H1 (cell line): ENCODE data around the gene DLL3. TPM values are rescaled to one million over a fixed set of nuclear protein-coding genes. Genes with fewer than 3 reads are reported as not detected.

Source experiments
- ASH2L ChIP-seq: fragments of 200-600, 300-600 bp; sonication (generic); IDR thresholded peaks from one replicate; pipeline ENCODE4 v1.7.1; 2017; ENCODE audit warnings: low read length
- CHD2 ChIP-seq: IDR thresholded peaks from 2 replicates; pipeline ENCODE4 v1.6.1; 2012; ENCODE audit warnings: low read length, improper control_type of control experiment
- GTF2F1 ChIP-seq: IDR thresholded peaks from 2 replicates; pipeline ENCODE4 v1.6.1; 2012; ENCODE audit warnings: low read depth, low read length, improper control_type of control experiment, borderline replicate concordance
- KDM1A ChIP-seq: fragments of 200-600, 300-600 bp; sonication (generic); IDR thresholded peaks from 2 replicates; pipeline ENCODE4 v1.7.1; 2016; ENCODE audit warnings: mild to moderate bottlenecking, low read length, borderline replicate concordance
- POLR2A ChIP-seq, 2 experiments: IDR thresholded peaks; 1 replicate in 1 of 2; 2 replicates in 1 of 2; pipeline ENCODE4 v1.6.1; 2011; ENCODE audit warnings: low read depth in 2 of 2, low read length in 2 of 2, mild to moderate bottlenecking in 2 of 2; ENCODE audit errors: control extremely low read depth in 1 of 2
- RAD21 ChIP-seq, 2 experiments: IDR thresholded peaks in 1 of 2; conservative IDR thresholded peaks in 1 of 2; 2 replicates each; pipeline ENCODE4 v1.6.1; 2011; ENCODE audit warnings: low read depth in 2 of 2, low read length in 2 of 2, improper control_type of control experiment in 1 of 2, inconsistent platforms in 1 of 2, mild to moderate bottlenecking in 1 of 2, moderate library complexity in 1 of 2
- RNF2 ChIP-seq: fragments of 200-900, 300-1000 bp; sonication (generic); IDR thresholded peaks from 2 replicates; pipeline ENCODE4 v1.7.1; 2016; ENCODE audit warnings: borderline replicate concordance, low read depth, mild to moderate bottlenecking, antibody characterized with exemption, low read length; ENCODE audit not compliant: poor library complexity, severe bottlenecking; ENCODE audit errors: missing control alignments
- SIN3A ChIP-seq, 2 experiments: IDR thresholded peaks in 1 of 2; conservative IDR thresholded peaks in 1 of 2; 2 replicates each; pipeline ENCODE4 v1.6.1; 2011 to 2012; ENCODE audit warnings: low read length in 2 of 2, improper control_type of control experiment in 1 of 2, low read depth in 1 of 2, mild to moderate bottlenecking in 1 of 2
- SP1 ChIP-seq: IDR thresholded peaks from 2 replicates; pipeline ENCODE4 v1.6.1; 2011; ENCODE audit warnings: low read depth, low read length
- SP2 ChIP-seq: IDR thresholded peaks from 2 replicates; pipeline ENCODE4 v1.6.1; 2012; ENCODE audit warnings: mild to moderate bottlenecking, low read length, inconsistent platforms
- SUZ12 ChIP-seq: fragments of 200-600 bp; sonication (generic); IDR thresholded peaks from 2 replicates; pipeline ENCODE4 v1.6.1; 2012; ENCODE audit warnings: mild to moderate bottlenecking, inconsistent platforms, low read length, moderate library complexity, mixed read lengths
- TAF1 ChIP-seq: IDR thresholded peaks from 2 replicates; pipeline ENCODE4 v1.6.1; 2011; ENCODE audit warnings: mild to moderate bottlenecking, low read depth, low read length
- YY1 ChIP-seq: IDR thresholded peaks from 2 replicates; pipeline ENCODE4 v1.6.1; 2011; ENCODE audit warnings: low read depth, mild to moderate bottlenecking, low read length
- polyA plus RNA-seq, 7 experiments: library from polyadenylated mRNA; depleted of rRNA in 3 of 7; stranded (reverse) in 5 of 7; unstranded in 2 of 7; fragments of >200 nt in 5 of 7; fragments of 200-250 nt in 2 of 7; gene quantifications; 1 replicate in 5 of 7; 2 replicates in 1 of 7; 4 replicates in 1 of 7; pipeline versions ENCODE4 v1.2.1 to v1.2.3, GENCODE V29; 2011 to 2013; ENCODE audit warnings: missing spikeins in 2 of 7, mixed read lengths in 2 of 7
- total RNA-seq: library from RNA; stranded (reverse); fragmentation: NEBNext Ultra II Directional; extraction: Animal tissue kit (Norgen Biotek cat#: 25700); gene quantifications from 2 replicates; pipeline ENCODE4 v1.2.1, GENCODE V29; 2021
- TF ChIP-seq, protein P1 (sequence below), 3 experiments: IDR thresholded peaks; 1 replicate in 2 of 3; 2 replicates in 1 of 3; pipeline versions ENCODE4 v1.5.1 to v1.6.1; 2011; ENCODE audit warnings: low read length in 3 of 3, mild to moderate bottlenecking in 3 of 3, inconsistent platforms in 2 of 3, low read depth in 1 of 3, moderate library complexity in 1 of 3; ENCODE audit not compliant: insufficient read depth in 1 of 3; ENCODE audit errors: control extremely low read depth in 1 of 3

Gene DLL3
- total and polyA plus RNA-seq, 2 of the 8 experiments (the other 6 are each of a cell fraction or from before 2014, with no cell fraction given) = 12.2 to 13.8 TPM

DNA sequence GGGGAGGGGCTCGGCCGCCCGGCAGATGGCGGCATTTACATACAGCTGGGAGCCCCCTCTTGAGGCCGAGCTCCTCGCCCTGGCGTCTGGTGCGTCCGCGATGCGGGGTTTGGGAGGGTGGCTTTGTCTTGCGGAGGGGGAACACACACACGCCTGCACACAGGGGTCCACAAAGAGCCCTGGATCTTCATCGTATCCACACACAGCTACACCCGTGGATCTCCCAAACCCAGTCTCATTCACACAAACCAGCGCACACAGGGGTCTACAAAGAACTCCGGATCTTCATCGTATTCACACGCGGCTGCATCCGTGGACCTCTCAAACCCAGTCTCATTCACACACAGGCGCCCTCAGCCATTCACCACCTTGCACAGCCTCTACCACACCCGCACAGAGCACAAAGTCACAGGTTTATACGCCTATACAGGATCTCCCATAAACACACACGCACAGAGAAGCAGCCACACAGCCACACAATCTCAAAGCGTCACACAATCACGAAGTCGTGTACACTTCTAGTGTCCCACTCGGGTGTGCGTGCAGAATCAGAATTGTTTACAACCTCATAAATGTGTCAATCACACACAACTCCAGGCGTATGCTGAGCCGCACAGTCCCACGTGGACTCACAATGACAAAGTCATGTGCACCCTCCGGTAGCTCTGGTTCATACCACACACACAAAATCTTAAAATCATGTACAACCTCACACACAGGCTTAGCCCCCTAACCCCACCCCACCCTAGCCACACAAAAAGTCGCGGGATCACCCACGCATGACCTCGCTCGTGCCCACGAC is 550 bp upstream of the DLL3 start (continued):
- peak; percentile 40 to 47 for TF ChIP-seq RAD21 (IDR thresholded peaks at IDR 0.05 in 1 of 2, conservative IDR thresholded peaks at IDR 0.05 in 1 of 2; ENCODE audit: low read depth in 2 of 2, low read length in 2 of 2)
- no peak for TF ChIP-seq SP2
- TF ChIP-seq GTF2F1 = no peak
- TF ChIP-seq ASH2L = peak; percentile 67
- TF ChIP-seq SP1 = peak; percentile 32; the same call in 1 of the 2 replicates
- TF ChIP-seq SIN3A (conservative IDR thresholded peaks at IDR 0.05 in 1 of 2, IDR thresholded peaks at IDR 0.05 in 1 of 2; ENCODE audit: low read depth in 1 of 2, low read length in 2 of 2) = peak; percentile 39 to 58; a peak in 1 of 4 replicates
- TF ChIP-seq KDM1A = peak; percentile 28; the same call in 1 of the 2 replicates
- TF ChIP-seq, protein P1, sequence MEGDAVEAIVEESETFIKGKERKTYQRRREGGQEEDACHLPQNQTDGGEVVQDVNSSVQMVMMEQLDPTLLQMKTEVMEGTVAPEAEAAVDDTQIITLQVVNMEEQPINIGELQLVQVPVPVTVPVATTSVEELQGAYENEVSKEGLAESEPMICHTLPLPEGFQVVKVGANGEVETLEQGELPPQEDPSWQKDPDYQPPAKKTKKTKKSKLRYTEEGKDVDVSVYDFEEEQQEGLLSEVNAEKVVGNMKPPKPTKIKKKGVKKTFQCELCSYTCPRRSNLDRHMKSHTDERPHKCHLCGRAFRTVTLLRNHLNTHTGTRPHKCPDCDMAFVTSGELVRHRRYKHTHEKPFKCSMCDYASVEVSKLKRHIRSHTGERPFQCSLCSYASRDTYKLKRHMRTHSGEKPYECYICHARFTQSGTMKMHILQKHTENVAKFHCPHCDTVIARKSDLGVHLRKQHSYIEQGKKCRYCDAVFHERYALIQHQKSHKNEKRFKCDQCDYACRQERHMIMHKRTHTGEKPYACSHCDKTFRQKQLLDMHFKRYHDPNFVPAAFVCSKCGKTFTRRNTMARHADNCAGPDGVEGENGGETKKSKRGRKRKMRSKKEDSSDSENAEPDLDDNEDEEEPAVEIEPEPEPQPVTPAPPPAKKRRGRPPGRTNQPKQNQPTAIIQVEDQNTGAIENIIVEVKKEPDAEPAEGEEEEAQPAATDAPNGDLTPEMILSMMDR (IDR thresholded peaks at IDR 0.05; ENCODE audit: control extremely low read depth in 1 of 3, insufficient read depth in 1 of 3, low read depth in 1 of 3, low read length in 3 of 3) = peak; percentile 31 to 39 (median 39)
- peak in 1 of 2 experiments; percentile 38; a peak in 1 of 3 replicates for TF ChIP-seq POLR2A (IDR thresholded peaks at IDR 0.05; ENCODE audit: control extremely low read depth in 1 of 2, low read depth in 2 of 2, low read length in 2 of 2)
- TF ChIP-seq SUZ12 = peak; percentile 29; the same call in 1 of the 2 replicates
- no peak for TF ChIP-seq TAF1
- peak; percentile 48; the same call in 1 of the 2 replicates for TF ChIP-seq CHD2
- no peak for TF ChIP-seq RNF2
- peak; percentile 51; the same call in 1 of the 2 replicates for TF ChIP-seq YY1
- TF ChIP-seq, all 59 proteins: peak for 15
